Left lung (tissue), 10 donors: ENCODE results near the gene FSD1L. TPM values are rescaled to one million over a fixed set of nuclear protein-coding genes. Genes with fewer than 3 reads are reported as not detected.
A peak's percentile ranks its signal among the peaks of the same experiment; 100 is the strongest.

Experiments used
- ATAC-seq: fragments of 200-7000 bp; cut with Tn5 transposase; one replicate; pipeline ENCODE4 v1.9.1; 2020; ENCODE audit warnings: moderate library complexity
- DNase-seq, 4 donors: peaks; one replicate each; pipeline ENCODE4 v3.0.0-alpha.2; 2013 to 2020
- H3K27ac ChIP-seq, 2 donors: fragments of 200-600 bp; sonication (generic) in 1 of 2; one replicate each; pipeline versions ENCODE4 v1.5.0 to v1.8.0; 2020 to 2021
- H3K27me3 ChIP-seq, 2 donors: fragments of 200-600 bp; sonication (generic) in 1 of 2; one replicate each; pipeline versions ENCODE4 v1.5.0 to v1.8.0; 2020 to 2021
- H3K36me3 ChIP-seq, 2 donors: fragments of 200-600 bp; sonication (generic) in 1 of 2; one replicate each; pipeline versions ENCODE4 v1.5.0 to v1.8.0; 2020 to 2021
- H3K4me1 ChIP-seq, 2 donors: fragments of 200-600 bp; one replicate each; pipeline ENCODE4 v1.8.0; 2021
- H3K4me3 ChIP-seq, 2 donors: fragments of 200-600 bp; sonication (generic) in 1 of 2; one replicate each; pipeline versions ENCODE4 v1.5.0 to v1.8.0; 2020 to 2021; ENCODE audit warnings: mild to moderate bottlenecking in 1 of 2
- H3K9me3 ChIP-seq, 2 donors: fragments of 200-600 bp; sonication (generic) in 1 of 2; one replicate each; pipeline versions ENCODE4 v1.5.0 to v1.8.0; 2020 to 2021
- CTCF ChIP-seq, 2 donors: fragments of 200-600 bp; sonication (generic) in 1 of 2; IDR thresholded peaks; one replicate each; pipeline versions ENCODE4 v1.5.0 to v1.8.0; 2021; ENCODE audit warnings: antibody characterized with exemption in 2 of 2
- intact Hi-C, 2 donors: fragments of 100-400 bp; cut with DNase I; formaldehyde crosslinking; loops; one replicate each; pipeline versions ENCODE4 v1.11.2 to v1.14.2; 2022
- polyA plus RNA-seq, 6 donors: library from polyadenylated mRNA; unstranded; fragments of 120-200 nt; gene quantifications; one replicate each; pipeline ENCODE4 v1.2.1, GENCODE V29; 2013; ENCODE audit not compliant: insufficient read length in 6 of 6
- total RNA-seq, 2 donors: library from RNA; stranded (reverse); fragmentation: NEBNext Ultra II Directional; extraction: Animal tissue kit (Norgen Biotek cat#: 25700); gene quantifications; one replicate each; pipeline ENCODE4 v1.2.1, GENCODE V29; 2021
- donor health status: DM: no; HTN: yes; CAD: no.
- donor health status: DM: no; HTN: no; CAD: no.

Gene FSD1L
- total and polyA plus RNA-seq, 8 donors = 3.7 to 9.4 (median 7.1) TPM

GRCh38 chr9:105500108-105500766, 52.4 kb downstream of the FSD1L start:
- intact Hi-C loops = no loop called here

GRCh38 chr9:105501414-105501813, 53.6 kb downstream of the FSD1L start:
- H3K36me3 ChIP-seq = no peaks in the 10 kb centered on the region

More at GRCh38 chr9:105500108-105500766, 52.4 kb downstream of the FSD1L start:
- DNase-seq (no peak), ATAC-seq (peak; percentile 15)
- no peak overlapping the region for H3K4me3 ChIP-seq
- no peaks in the 10 kb centered on the region for H3K36me3 ChIP-seq
- no peak overlapping the region for H3K27ac ChIP-seq
- TF ChIP-seq CTCF (IDR thresholded peaks at IDR 0.05) = no peak
- no peaks in the 10 kb centered on the region for H3K9me3 ChIP-seq
- H3K27me3 ChIP-seq = no peaks in the 10 kb centered on the region
- peaks cover 0 to 23% of the 10 kb centered on the region in 2 donors for H3K4me1 ChIP-seq

GRCh38 chr9:105502276-105502675, 54.4 kb downstream of the FSD1L start:
- peaks cover 0 to 15% of the 10 kb centered on the region in 2 donors for H3K4me1 ChIP-seq
- H3K36me3 ChIP-seq = no peaks in the 10 kb centered on the region
- TF ChIP-seq CTCF (IDR thresholded peaks at IDR 0.05) = no peak
- intact Hi-C loops = no loop called here
- H3K27ac ChIP-seq = no peak overlapping the region
- no peaks in the 10 kb centered on the region for H3K27me3 ChIP-seq
- H3K4me3 ChIP-seq = no peak overlapping the region
- no peak for ATAC-seq
- DNase-seq = no peak
- no peaks in the 10 kb centered on the region for H3K9me3 ChIP-seq

More at GRCh38 chr9:105501414-105501813, 53.6 kb downstream of the FSD1L start:
- TF ChIP-seq CTCF (IDR thresholded peaks at IDR 0.05) = no peak
- peaks cover 0 to 23% of the 10 kb centered on the region in 2 donors for H3K4me1 ChIP-seq
- intact Hi-C loops = no loop called here
- H3K4me3 ChIP-seq = no peak overlapping the region
- no peak overlapping the region for H3K27ac ChIP-seq
- ATAC-seq (no peak), DNase-seq (no peak)
- H3K9me3 ChIP-seq = no peaks in the 10 kb centered on the region
- no peaks in the 10 kb centered on the region for H3K27me3 ChIP-seq

- no peak for TF ChIP-seq CTCF (IDR thresholded peaks at IDR 0.05)
- Histone ChIP-seq H3K36me3 (no peaks in the 10 kb centered on the region), H3K27ac (no peak overlapping the region), H3K4me3 (no peak overlapping the region), H3K27me3 (no peaks in the 10 kb centered on the region), H3K9me3 (no peaks in the 10 kb centered on the region), H3K4me1 (peaks cover 0 to 15% of the 10 kb centered on the region in 2 donors)
- no peak for ATAC-seq
- intact Hi-C loops = no loop called here
- no peak for DNase-seq
These were observed 56.0 kb downstream of the FSD1L start for GRCh38 chr9:105503881-105504280.

- intact Hi-C loops = no loop called here
These were observed 59.4 kb downstream of the FSD1L start for GRCh38 chr9:105507096-105507790.

More at GRCh38 chr9:105507096-105507790, 59.4 kb downstream of the FSD1L start:
- H3K4me1 ChIP-seq = peaks cover 0 to 20% of the 10 kb centered on the region in 2 donors
- no peak overlapping the region for H3K27ac ChIP-seq
- no peaks in the 10 kb centered on the region for H3K27me3 ChIP-seq
- no peaks in the 10 kb centered on the region for H3K36me3 ChIP-seq
- DNase-seq (no peak), ATAC-seq (no peak)
- no peak for TF ChIP-seq CTCF (IDR thresholded peaks at IDR 0.05)
- H3K9me3 ChIP-seq = no peaks in the 10 kb centered on the region
- H3K4me3 ChIP-seq = no peak overlapping the region
